GM19468 (cell line): ENCODE data around the gene ENPEP.
"Not testable (repeated sequence)": the region's sequence is repeated elsewhere in the genome, so short reads cannot be mapped to it uniquely, and the experiment has no call there.

Source experiments
- ATAC-seq: cut with Tn5 transposase; IDR thresholded peaks from one replicate; pipeline ENCODE4 v1.9.1; 2021; ENCODE audit warnings: mild to moderate bottlenecking, moderate library complexity, moderate number of reproducible peaks; ENCODE audit not compliant: unreplicated experiment; ENCODE audit errors: extremely low read depth

Gene ENPEP

GRCh38 chr4:110475881-110476818 lies at the start of gene ENPEP:
Gene ENPEP (plus strand): TSS chr4:110476155. CDS start chr4:110476415, 260 bp downstream.
- no peak for ATAC-seq

GRCh38 chr4:110431805-110432204 lies 44.1 kb upstream of the ENPEP start:
- not testable (repeated sequence) for ATAC-seq

GRCh38 chr4:110437292-110437691 lies 38.7 kb upstream of the ENPEP start:
- ATAC-seq, result not testable (repeated sequence)

- not testable (repeated sequence) for ATAC-seq
These were observed 36.7 kb upstream of the ENPEP start for GRCh38 chr4:110439209-110439608.

- ATAC-seq, result no peak
These were observed 33.6 kb upstream of the ENPEP start for GRCh38 chr4:110442309-110442708.

GRCh38 chr4:110442788-110443187 lies 33.2 kb upstream of the ENPEP start:
- ATAC-seq, result no peak

- no peak for ATAC-seq
These were observed 26.0 kb upstream of the ENPEP start for GRCh38 chr4:110449947-110450346.

GRCh38 chr4:110452546-110452945 lies 23.4 kb upstream of the ENPEP start:
- no peak for ATAC-seq

GRCh38 chr4:110454441-110454840 lies 21.5 kb upstream of the ENPEP start:
- ATAC-seq, result no peak

- no peak for ATAC-seq
These were observed 17.3 kb upstream of the ENPEP start for GRCh38 chr4:110458494-110459266.

- ATAC-seq, result no peak
These were observed 15.7 kb upstream of the ENPEP start for GRCh38 chr4:110460074-110460746.

- no peak for ATAC-seq
These were observed 8.6 kb upstream of the ENPEP start for GRCh38 chr4:110467400-110467799.

GRCh38 chr4:110472583-110473329 lies 3.2 kb upstream of the ENPEP start:
- no peak for ATAC-seq

- no peak for ATAC-seq
These were observed 1.5 kb upstream of the ENPEP start for GRCh38 chr4:110474481-110474880.

GRCh38 chr4:110475080-110475479 lies 875 bp upstream of the ENPEP start:
- ATAC-seq, result not testable (repeated sequence)

- ATAC-seq, result no peak
These were observed 1.9 kb downstream of the ENPEP start for GRCh38 chr4:110477836-110478235.

GRCh38 chr4:110480031-110480549 lies 4.1 kb downstream of the ENPEP start:
- ATAC-seq, result no peak

- ATAC-seq, result no peak
These were observed 4.9 kb downstream of the ENPEP start for GRCh38 chr4:110480746-110481271.

- ATAC-seq, result no peak
These were observed 7.6 kb downstream of the ENPEP start for GRCh38 chr4:110483516-110483915.
